Spleen (tissue), 11 donors: Measurements from ENCODE around the gene CFAP54. TPM values are rescaled to one million over a fixed set of nuclear protein-coding genes. Genes with fewer than 3 reads are reported as not detected.

Experiments
- DNase-seq: peaks from one replicate; pipeline ENCODE4 v3.0.0-alpha.2; 2020
- H3K27ac ChIP-seq, 8 donors: fragments of 200-600 bp; sonication (generic) in 7 of 8; 1 replicate in 4 of 8; 2 replicates in 4 of 8; pipeline versions ENCODE4 v1.5.0 to v1.8.0; 2016 to 2021; ENCODE audit warnings: inconsistent platforms in 4 of 8, mild to moderate bottlenecking in 4 of 8, moderate library complexity in 1 of 8
- H3K27me3 ChIP-seq, 7 donors: fragments of 200-600 bp; sonication (generic) in 6 of 7; replicated peaks in 1 of 7; 1 replicate in 4 of 7; 2 replicates in 3 of 7; pipeline versions ENCODE4 v1.5.0 to v1.8.0; 2016 to 2021; ENCODE audit warnings: inconsistent platforms in 3 of 7, mild to moderate bottlenecking in 1 of 7
- H3K36me3 ChIP-seq, 6 donors: fragments of 200-600 bp; sonication (generic) in 5 of 6; 1 replicate in 4 of 6; 2 replicates in 2 of 6; pipeline versions ENCODE4 v1.5.0 to v1.8.0; 2016 to 2021; ENCODE audit warnings: inconsistent platforms in 2 of 6
- H3K4me1 ChIP-seq, 6 donors: fragments of 200-600 bp; sonication (generic) in 5 of 6; 1 replicate in 3 of 6; 2 replicates in 3 of 6; pipeline versions ENCODE4 v1.5.0 to v1.8.0; 2016 to 2021; ENCODE audit warnings: inconsistent platforms in 3 of 6
- H3K4me3 ChIP-seq, 8 donors: fragments of 200-600 bp; sonication (generic) in 7 of 8; 1 replicate in 4 of 8; 2 replicates in 4 of 8; pipeline versions ENCODE4 v1.5.0 to v1.8.0; 2016 to 2021; ENCODE audit warnings: inconsistent platforms in 4 of 8, mild to moderate bottlenecking in 4 of 8, moderate library complexity in 2 of 8
- H3K9me3 ChIP-seq, 8 donors: fragments of 200-600 bp; sonication (generic) in 7 of 8; 1 replicate in 4 of 8; 2 replicates in 4 of 8; pipeline versions ENCODE4 v1.5.0 to v1.8.0; 2016 to 2021; ENCODE audit warnings: inconsistent platforms in 4 of 8
- POLR2A ChIP-seq, 3 donors: fragments of 450-650 bp; IDR thresholded peaks; one replicate each; pipeline ENCODE4 v1.5.1; 2017; ENCODE audit warnings: antibody characterized with exemption in 3 of 3, mild to moderate bottlenecking in 1 of 3
- POLR2AphosphoS5 ChIP-seq, 3 donors: sonication (generic); formaldehyde crosslinking; IDR thresholded peaks; one replicate each; pipeline ENCODE4 v1.5.1; 2017; ENCODE audit warnings: antibody characterized with exemption in 3 of 3
- WGBS, 5 donors: extraction: QIAGEN DNeasy Blood & Tissue Kit in 3 of 5; methylation state at CpG; one replicate each; pipeline versions ENCODE4 v1.1.5 to v1.1.7; 2013 to 2018; 5-methylcytosine and 5-hydroxymethylcytosine counted together
- intact Hi-C: fragments of 100-400 bp; cut with DNase I; formaldehyde crosslinking; loops from one replicate; pipeline ENCODE4 v1.15.0; 2023; ENCODE audit warnings: low total_unique reads
- polyA plus RNA-seq, 3 donors: library from polyadenylated mRNA; stranded (reverse); fragments of 200-250 nt; gene quantifications; one replicate each; pipeline ENCODE4 v1.2.1, GENCODE V29; 2013
- total RNA-seq, 7 donors: library from RNA; depleted of rRNA in 3 of 7; stranded (reverse); fragments of >200 nt in 3 of 7; fragmentation: NEBNext Ultra II Directional in 4 of 7; extraction: Animal tissue kit (Norgen Biotek cat#: 25700) in 4 of 7; gene quantifications; one replicate each; pipeline versions ENCODE4 v1.1.0 to v1.2.1, GENCODE V29; 2016 to 2021
- TF ChIP-seq, protein P1 (sequence below), 11 experiments: fragments of 200-600 bp in 7 of 11; fragments of 450-650 bp in 4 of 11; sonication (generic) in 4 of 11; IDR thresholded peaks in 8 of 11; conservative IDR thresholded peaks in 3 of 11; 1 replicate in 7 of 11; 2 replicates in 4 of 11; pipeline versions ENCODE4 v1.4.0 to v1.8.0; 2016 to 2021; ENCODE audit warnings: antibody characterized with exemption in 11 of 11, inconsistent platforms in 4 of 11, mild to moderate bottlenecking in 1 of 11
- donor health status: healthy with polysubstance abuse.
- donor health status: DM: no; HTN: no; CAD: no; lungs with moderate emphysema.
- donor health status: DM: no; HTN: no; CAD: no.
- donor health status: Bipolar disorder and iron deficiency.
- donor health status: healthy.
- donor health status: DM: no; HTN: no; CAD: no.
- donor health status: DM: yes; HTN: yes; CAD: no.

The CFAP54 gene
- total and polyA plus RNA-seq, 10 donors = 0.09 to 3.6 (median 2.1) TPM

DNA sequence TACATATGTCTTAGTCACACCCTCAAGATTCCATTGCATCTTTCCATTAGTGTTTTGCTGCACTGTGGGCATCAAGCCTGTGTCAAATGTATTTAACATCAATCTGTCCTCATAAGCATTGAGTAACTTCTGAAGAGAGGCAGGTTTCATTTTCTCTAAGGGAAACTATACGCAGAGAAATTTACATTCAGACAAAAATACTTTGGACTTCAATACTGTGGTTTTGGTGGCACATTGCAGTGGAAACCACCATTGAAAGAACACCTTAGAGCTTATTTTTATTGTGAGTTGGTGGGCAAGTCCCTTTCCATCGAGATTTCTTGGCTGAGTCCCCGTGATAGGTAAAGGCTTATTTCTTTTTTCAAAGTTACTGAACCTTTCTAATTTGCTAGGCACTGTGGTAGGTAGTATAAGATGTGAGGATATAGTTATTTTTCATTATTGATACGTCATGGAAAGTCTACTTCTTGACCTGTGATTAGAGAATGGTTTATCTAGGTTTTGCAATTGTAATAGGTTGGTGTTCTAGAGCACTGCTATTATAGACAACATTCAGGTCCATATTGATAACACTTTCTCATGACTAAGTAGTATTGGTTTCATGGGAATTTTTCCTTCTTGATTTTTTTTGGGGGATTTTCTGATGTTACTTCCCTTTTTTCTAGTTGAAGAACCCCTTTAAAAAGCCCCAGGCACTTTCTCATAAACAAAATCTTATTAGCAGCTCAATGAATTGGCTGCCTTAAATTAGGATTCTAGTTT, 81.9 kb downstream of the CFAP54 start:
- intact Hi-C loops = no loop called here
- peak overlapping the region in 1 of 8 donors; percentile 30 for H3K4me3 ChIP-seq
- H3K36me3 ChIP-seq = no peaks in the 10 kb centered on the region
- no peak for DNase-seq
- peaks cover 0 to under 1% (median 0%) of the 10 kb centered on the region in 8 donors for H3K9me3 ChIP-seq
- H3K4me1 ChIP-seq = no peaks in the 10 kb centered on the region
- WGBS, 5 donors = 54 to 73% (median 66%) methylated on average over 4 of the region's 4 CpGs
- peak overlapping the region in 2 of 8 donors; percentile 11 to 24 for H3K27ac ChIP-seq
- TF ChIP-seq POLR2AphosphoS5 (IDR thresholded peaks at IDR 0.05) (no peak), POLR2A (IDR thresholded peaks at IDR 0.05) (no peak)
- TF ChIP-seq, protein P1, sequence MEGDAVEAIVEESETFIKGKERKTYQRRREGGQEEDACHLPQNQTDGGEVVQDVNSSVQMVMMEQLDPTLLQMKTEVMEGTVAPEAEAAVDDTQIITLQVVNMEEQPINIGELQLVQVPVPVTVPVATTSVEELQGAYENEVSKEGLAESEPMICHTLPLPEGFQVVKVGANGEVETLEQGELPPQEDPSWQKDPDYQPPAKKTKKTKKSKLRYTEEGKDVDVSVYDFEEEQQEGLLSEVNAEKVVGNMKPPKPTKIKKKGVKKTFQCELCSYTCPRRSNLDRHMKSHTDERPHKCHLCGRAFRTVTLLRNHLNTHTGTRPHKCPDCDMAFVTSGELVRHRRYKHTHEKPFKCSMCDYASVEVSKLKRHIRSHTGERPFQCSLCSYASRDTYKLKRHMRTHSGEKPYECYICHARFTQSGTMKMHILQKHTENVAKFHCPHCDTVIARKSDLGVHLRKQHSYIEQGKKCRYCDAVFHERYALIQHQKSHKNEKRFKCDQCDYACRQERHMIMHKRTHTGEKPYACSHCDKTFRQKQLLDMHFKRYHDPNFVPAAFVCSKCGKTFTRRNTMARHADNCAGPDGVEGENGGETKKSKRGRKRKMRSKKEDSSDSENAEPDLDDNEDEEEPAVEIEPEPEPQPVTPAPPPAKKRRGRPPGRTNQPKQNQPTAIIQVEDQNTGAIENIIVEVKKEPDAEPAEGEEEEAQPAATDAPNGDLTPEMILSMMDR (IDR thresholded peaks at IDR 0.05 in 8 of 11, conservative IDR thresholded peaks at IDR 0.05 in 3 of 11) = no peak
- H3K27me3 ChIP-seq = no peaks in the 10 kb centered on the region

DNA sequence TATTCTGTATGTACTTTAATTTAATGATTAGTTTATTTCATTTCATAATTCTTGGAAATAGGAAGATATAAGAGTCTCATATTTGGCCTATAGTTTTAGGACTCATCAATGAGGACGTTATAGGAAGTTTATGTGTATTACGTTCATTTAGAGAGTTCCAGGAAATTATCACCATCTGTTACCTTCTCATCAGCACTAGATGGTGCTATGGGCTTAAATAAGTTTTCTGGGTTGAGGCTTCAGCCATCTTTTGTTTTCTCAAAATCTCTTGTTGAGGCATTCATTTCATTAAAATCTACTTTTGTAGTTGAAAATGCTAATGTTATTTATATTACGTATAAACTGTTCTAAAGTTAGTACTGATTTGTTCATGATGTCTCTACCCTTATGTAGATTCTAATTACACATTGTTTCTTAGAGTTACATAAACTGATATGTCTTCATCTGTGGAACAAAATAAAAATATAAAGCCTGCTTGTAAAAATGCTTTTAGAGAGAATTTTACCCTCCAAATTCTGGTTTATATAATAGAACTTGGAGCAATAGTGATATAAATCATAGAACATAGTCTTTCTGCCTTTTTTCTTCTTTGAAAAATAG, 89.2 kb downstream of the CFAP54 start:
- Histone ChIP-seq H3K27me3 (no peaks in the 10 kb centered on the region), H3K4me3 (no peak overlapping the region), H3K9me3 (no peaks in the 10 kb centered on the region), H3K27ac (no peak overlapping the region), H3K4me1 (peaks cover 0 to 10% (median 3%) of the 10 kb centered on the region in 6 donors), H3K36me3 (no peaks in the 10 kb centered on the region)
- 1 to 8% (median 2%) methylated on average over 3 of the region's 3 CpGs for WGBS, 5 donors
- intact Hi-C loops = loop anchor here (5.0 kb wide), 2 partner anchors 404 to 729 kb away; no protein-coding TSS in a partner anchor
- TF ChIP-seq, protein P1 (IDR thresholded peaks at IDR 0.05 in 8 of 11, conservative IDR thresholded peaks at IDR 0.05 in 3 of 11) = peak; percentile 27 to 73 (median 57)
- TF ChIP-seq POLR2A (IDR thresholded peaks at IDR 0.05) = no peak
- DNase-seq = no peak

- TF ChIP-seq POLR2AphosphoS5 (IDR thresholded peaks at IDR 0.05) (no peak), POLR2A (IDR thresholded peaks at IDR 0.05) (no peak)
- Histone ChIP-seq H3K36me3 (no peaks in the 10 kb centered on the region), H3K9me3 (no peaks in the 10 kb centered on the region), H3K4me3 (no peak overlapping the region), H3K27me3 (no peaks in the 10 kb centered on the region), H3K4me1 (no peaks in the 10 kb centered on the region), H3K27ac (no peak overlapping the region)
- 72 to 94% (median 87%) methylated on average over 1 of the region's 1 CpG for WGBS, 5 donors
- intact Hi-C loops = no loop called here
- DNase-seq = no peak
Observed at GRCh38 chr12:96585977-96586376, 96.6 kb downstream of the CFAP54 start.

GRCh38 chr12:96587691-96588090, 98.3 kb downstream of the CFAP54 start:
- intact Hi-C loops = no loop called here
- TF ChIP-seq, protein P1 (IDR thresholded peaks at IDR 0.05 in 8 of 11, conservative IDR thresholded peaks at IDR 0.05 in 3 of 11) = no peak
- no peak for TF ChIP-seq POLR2A (IDR thresholded peaks at IDR 0.05)
- TF ChIP-seq POLR2AphosphoS5 (IDR thresholded peaks at IDR 0.05) = no peak
- Histone ChIP-seq H3K36me3 (no peaks in the 10 kb centered on the region), H3K27me3 (no peaks in the 10 kb centered on the region), H3K27ac (no peak overlapping the region), H3K4me3 (no peak overlapping the region), H3K4me1 (no peaks in the 10 kb centered on the region), H3K9me3 (no peaks in the 10 kb centered on the region)
- no peak for DNase-seq
- 67 to 88% (median 78%) methylated on average over 2 of the region's 2 CpGs for WGBS, 5 donors
